Islet of Langerhans (tissue), 1 donor: ENCODE results near the gene UBE3B.
"Not testable (repeated sequence)": the region's sequence is repeated elsewhere in the genome, so short reads cannot be mapped to it uniquely, and the experiment has no call there.

Experiments
- FAIRE-seq: peaks from one replicate; lab custom pipeline; 2011; peaks lifted over from hg19 to GRCh38; lab: Jason Lieb, UNC

The UBE3B gene

DNA sequence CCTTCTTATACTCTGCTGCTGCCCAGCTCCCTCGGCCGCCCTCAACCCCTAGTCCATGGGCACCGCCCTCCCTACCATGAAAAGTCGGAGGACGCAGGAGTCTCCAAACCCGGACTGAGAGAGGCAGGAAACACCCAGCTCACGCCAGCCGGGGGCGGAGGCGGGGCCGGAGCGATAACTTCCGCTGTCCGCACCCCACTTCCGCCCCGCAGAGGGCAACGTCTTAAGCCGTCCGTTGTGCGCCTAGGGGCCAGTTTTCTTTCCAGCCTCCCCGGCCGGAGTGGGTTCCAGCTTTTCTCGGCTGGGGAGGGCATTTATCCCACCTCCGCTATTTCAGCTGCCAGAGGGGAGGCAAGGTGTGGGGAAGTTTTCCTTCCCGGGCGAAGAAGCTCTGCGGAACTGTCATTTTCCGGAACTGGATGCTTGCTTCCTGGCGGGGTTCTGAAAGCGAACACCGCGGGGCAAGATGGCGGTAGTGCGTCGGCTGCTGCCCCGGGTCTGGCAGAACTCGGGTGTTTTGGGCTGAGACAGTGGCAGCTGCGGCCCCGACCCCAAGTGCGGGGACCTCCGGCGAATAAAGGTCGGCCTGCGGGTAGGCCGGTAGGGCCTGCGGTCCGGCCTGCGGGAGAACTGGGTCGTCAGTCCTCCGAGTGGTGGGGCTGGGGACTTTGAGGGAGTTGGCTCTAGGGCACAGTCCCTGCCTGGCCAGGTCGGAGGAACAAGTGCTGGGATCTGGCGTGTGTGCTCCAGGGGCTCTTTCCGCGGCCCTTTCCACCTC is at the start of gene UBE3B, which contains the start of gene KCTD10:
UBE3B (plus strand) TSS at position 450 of the 778 bp plus-strand sequence. CDS start 5,918 bp downstream, outside the sequence.
KCTD10 (minus strand) TSS at position 116 of the 778 bp plus-strand sequence; CDS start at position 78, 38 bp downstream.
- no peak for FAIRE-seq

DNA sequence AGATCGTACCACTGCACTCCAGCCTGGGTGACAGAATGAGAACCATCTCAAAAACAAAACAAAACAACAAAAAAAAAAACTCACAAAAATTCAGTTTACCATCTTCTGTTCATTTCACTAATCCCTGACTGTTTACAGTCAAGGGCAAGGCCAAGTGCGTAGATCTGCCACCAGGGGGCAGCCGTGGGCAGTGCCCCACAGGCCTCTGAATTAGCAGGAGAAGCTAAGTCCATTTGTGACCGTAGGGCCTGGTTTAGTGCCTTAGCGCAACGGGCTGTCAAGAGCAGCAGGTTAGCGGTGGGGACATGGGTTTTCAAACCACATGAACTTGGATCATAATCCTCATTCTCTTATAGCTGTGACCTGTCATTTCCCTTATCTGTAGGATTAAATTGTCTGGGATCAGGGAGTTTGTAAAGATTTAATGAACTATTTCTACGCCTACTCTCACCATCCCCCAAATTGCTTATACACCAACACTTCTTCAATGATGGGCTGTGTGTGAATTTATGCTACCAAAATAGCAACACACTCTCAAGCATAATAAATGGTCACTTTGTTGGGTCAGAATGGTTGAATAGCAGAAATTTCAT is 49.3 kb upstream of the UBE3B start:
- FAIRE-seq, result no peak

- not testable (repeated sequence) for FAIRE-seq
Measured at GRCh38 chr12:109428804-109429203, 48.6 kb upstream of the UBE3B start.

GRCh38 chr12:109430244-109430643 is 47.2 kb upstream of the UBE3B start:
- no peak for FAIRE-seq

GRCh38 chr12:109432431-109432830 is 45.0 kb upstream of the UBE3B start:
- no peak for FAIRE-seq

GRCh38 chr12:109432842-109433304 is 44.6 kb upstream of the UBE3B start:
- FAIRE-seq, result no peak

GRCh38 chr12:109433618-109434017 is 43.8 kb upstream of the UBE3B start:
- no peak for FAIRE-seq

DNA sequence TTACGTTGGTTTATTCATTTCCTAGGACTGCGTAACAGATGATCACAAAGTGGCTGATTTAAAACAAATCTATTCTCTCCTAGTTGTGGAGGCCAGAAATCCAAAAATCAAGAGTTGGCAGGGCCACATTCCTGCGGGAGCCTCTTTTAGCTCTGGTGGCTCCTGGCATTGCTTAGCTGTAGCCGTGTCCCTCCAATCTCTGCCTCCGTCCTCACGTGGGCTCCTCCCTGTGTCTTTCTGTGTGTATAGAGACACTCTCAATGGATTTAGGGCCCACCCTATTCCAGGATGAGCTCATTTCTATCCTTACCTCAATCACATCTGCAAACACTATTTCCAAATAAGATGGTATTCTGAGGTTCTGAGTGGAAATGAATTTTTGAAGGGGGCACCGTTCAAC is 42.9 kb upstream of the UBE3B start:
- no peak for FAIRE-seq

DNA sequence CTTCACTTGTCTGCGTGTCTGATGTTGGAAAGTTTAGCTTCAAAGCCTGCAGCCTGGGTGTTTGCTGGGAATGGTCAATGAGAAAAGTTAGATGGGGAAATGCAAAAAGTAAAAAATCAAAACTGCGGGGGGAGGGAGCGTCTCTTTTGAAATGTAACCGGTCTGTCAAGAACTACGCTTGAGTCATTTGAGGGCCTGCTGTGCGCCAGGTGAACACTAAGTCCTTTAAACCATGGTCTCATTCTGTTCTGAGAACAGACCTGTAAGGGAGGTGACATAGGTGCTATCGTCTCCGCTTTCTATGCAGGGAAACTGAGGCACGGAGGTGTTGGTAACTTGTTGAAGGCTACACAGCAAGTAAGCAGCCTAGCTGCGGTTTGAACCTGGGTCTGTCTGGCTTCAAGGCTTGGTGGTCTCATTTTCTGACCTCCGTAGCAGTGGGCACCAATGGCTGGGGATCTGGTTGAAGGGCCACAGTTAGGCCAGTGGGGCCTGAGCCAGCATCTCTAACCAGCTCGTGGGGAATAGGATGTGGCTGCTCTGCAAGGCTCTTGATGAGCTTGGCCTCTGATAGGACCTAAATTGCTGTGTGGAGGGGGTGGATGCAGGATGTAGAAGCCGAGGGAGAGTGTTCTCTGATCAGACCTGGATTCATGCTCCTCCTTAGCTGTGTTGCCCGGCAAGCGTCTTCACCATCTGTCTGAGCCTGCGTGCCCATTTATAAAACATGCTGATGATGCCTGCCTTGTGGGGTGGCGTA is 41.8 kb upstream of the UBE3B start:
- FAIRE-seq, result no peak

DNA sequence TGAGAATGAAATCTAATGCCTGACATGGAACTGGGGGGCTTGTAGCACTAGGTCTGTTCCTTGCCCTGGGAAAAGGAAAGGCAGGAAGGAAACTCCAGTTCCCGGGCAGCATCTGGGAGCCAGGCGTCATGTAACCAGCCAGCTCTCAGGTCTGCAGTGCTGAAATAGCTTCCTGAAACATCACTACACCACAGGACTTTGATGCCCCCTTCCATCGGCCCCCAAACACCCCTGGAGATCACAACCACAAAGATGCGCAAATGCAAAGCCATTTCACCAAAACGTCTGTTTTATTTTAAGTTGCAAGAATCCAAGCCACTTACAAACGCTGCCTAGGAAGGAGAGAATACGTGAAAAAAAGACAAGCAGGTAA is 41.3 kb upstream of the UBE3B start:
- FAIRE-seq, result no peak

GRCh38 chr12:109439181-109439580 is 38.3 kb upstream of the UBE3B start:
- no peak for FAIRE-seq

- FAIRE-seq, result not testable (repeated sequence)
Measured at GRCh38 chr12:109439951-109440350, 37.5 kb upstream of the UBE3B start.

DNA sequence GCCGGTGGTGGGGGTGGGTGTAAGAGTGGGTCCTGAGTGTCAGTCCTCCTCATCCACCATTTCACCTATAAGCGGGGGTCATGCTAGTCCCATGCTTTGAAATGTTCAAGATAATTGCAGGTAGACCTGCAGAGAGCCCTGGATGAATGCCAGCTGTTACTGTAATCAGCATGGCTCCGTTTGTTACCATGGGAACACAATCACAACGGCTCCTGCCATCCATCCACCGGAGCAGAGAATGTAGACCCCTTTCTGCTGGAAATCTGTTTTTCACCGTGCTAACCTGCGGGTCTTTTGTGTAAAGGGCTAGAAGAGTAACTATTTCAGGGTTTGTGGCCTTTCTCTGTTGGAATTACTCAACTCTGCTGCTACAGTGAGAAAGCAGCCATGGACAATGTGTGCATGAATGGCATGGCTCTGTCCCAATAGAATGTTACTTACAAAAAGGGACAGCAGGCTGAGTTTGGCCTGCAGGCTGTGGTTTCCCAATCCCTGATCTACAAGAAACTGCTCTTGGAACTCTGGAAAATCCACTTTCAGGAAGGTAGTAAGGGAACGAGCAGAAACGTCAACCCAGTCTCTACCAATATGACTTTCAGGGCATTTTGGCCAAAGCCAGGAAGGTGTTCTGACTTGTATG is 36.5 kb upstream of the UBE3B start:
- no peak for FAIRE-seq

DNA sequence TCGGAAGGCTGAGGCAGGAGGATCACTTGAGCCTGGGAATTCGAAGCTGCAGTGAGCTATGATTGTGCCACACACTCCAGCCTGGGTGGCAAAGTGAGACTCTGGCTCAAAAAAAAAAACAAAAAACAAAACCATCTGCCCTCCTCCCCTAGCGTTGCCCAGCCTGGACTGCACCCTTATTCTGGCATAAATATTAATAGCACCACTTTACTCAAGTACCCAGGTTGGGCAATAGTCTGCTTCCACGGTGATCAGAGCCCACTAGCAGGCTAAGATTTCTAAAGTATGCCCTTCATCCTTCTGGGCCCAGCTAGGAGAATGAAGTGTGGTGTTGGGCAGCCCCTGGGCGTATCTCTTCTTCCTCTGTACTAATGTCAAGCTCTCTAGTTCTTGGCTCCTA is 33.6 kb upstream of the UBE3B start:
- no peak for FAIRE-seq

- FAIRE-seq, result no peak
Measured at GRCh38 chr12:109444259-109444658, 33.2 kb upstream of the UBE3B start.

GRCh38 chr12:109445191-109445609 is 32.2 kb upstream of the UBE3B start:
- FAIRE-seq, result no peak

DNA sequence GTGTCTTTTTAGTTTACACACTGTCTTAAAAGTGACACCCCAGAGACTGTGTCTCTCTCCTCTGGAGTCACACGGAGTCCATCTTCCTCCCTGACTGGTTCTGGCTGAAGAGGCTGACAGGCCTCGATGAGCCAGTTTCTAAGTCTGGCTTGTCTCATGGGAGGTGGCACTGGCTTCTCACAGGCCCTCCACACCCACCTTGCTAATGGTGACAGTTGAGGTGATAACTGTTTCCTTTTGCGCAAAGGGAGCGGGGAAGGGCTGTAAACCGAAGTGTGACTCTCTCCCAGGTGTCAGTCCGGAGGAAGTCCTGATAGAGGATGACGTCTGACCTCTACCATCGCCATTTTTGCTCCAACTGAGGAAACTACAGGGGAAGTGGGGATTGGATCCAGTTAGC is 30.6 kb upstream of the UBE3B start:
- FAIRE-seq, result no peak

DNA sequence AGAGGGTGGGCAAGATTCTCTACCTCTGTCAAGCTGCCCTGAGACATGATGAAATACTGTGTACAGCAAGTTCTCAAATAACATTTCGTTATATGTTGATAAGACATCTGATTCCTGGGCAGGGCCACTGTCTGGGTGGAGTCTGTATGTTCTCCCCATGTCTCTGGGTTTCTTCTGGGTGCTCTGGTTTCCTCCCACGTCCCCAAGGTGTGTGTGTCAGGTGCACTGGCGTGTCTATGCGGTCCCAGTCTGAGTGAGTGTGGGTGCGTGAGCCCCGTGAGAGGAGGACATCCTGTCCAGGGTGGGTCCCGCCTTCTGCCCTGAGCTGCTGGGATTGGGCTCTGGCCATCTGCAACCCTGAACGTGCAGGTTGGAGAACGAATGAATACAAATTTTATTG is 30.0 kb upstream of the UBE3B start:
- FAIRE-seq, result no peak

GRCh38 chr12:109448272-109448671 is 29.2 kb upstream of the UBE3B start:
- FAIRE-seq, result no peak

DNA sequence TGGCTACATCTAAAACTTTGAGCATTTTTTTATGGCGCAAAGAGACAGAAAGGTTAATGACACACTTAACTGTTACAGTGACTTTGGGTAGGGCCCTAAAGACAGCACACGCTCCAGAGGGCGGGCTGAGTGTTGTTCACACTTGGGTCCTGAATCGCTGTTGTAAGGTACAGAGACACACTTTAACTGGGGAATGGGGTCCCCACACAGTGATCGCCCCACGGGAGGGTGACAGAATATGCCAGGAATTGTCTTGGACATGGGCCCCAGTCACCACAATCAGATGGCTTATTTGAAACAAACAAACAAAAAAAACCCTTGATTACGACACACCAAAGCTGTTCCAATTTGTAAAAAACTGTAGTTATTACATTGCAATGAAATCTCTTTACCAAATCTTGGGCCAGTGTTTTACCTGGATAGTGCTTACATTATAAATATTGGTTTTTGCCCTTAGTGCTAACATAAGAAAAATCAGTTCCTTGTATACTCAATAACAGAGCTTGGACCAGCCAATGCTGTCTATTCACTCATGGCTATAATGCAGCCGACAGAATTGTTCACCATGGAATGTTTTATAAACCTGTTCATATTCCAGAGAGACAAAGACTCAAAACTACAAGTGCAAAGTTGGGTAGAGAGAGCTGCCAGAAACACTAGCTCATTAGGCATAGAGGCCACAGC is 28.6 kb upstream of the UBE3B start:
- FAIRE-seq, result no peak

DNA sequence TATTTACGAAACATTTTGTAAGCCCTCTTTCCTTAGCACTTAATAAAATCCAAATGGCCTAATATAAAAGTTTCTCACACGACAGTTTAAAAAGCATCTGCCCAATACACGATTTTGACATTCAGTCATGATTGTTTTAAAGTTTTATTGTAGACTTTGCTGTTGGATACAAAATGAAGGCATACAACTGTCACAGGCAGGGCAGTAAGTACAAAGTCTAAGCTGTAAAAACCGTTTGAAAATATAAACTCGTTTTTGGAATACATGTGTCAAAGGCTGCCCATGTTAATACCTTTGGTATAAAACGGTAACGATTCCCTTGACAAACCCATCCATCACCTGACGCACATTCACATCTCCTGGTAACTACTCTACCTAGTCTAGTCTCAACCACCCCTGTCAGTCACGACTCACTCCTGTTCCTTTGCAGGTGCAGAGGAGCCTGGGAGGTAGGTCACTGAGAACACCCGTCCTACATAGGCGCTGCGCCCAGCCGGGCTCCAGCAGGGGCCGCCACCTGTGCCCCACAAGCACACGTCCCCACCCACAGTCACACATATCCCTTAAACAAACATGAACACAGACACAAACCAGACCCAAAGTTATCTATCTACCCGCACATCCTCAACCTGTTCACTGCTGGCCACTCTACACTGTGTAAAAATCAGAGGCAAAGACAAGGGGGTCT is 27.4 kb upstream of the UBE3B start:
- no peak for FAIRE-seq
